Stimulated activated CD4-positive, alpha-beta T cell treated with anti-CD3 and anti-CD28 coated beads, Interleukin-4, amount 100 ng/mL, for 24 hours (primary cell): ENCODE results near the gene TUBB.
A peak's percentile ranks its signal among the peaks of the same experiment; 100 is the strongest.
"Not testable (repeated sequence)": the region's sequence is repeated elsewhere in the genome, so short reads cannot be mapped to it uniquely, and the experiment has no call there.

ENCODE experiments used
- DNase-seq: peaks from one replicate; pipeline ENCODE4 v3.0.0-alpha.2; 2020

Gene TUBB

DNA sequence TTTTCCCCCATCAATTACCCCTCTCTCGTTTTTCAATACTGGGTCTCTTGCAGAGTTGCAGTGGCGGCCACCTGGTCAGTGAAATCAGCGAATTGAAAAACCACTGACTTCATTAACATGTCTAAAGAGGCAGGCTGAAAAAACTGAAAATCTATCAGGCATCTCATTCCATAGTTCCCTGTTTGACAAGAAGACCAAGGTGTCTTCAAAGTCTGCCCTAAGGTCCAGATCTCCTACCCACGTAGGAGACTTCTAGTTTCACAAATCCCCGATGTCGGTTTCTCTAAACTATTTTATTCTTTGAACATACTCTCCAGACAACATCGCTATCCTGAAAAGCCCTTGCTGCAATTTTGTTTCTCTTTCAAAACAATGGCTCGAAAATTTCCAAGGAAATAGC is 796 bp upstream of the TUBB start:
- no peak for DNase-seq

- peak; percentile 72 for DNase-seq
Observed at GRCh38 chr6:30720738-30721197, 616 bp downstream of the TUBB start.

GRCh38 chr6:30721198-30722024 is 1.3 kb downstream of the TUBB start:
- peak; percentile 97 for DNase-seq

GRCh38 chr6:30722025-30722279 is 1.8 kb downstream of the TUBB start:
- DNase-seq = not testable (repeated sequence)

GRCh38 chr6:30722280-30723112 is 2.3 kb downstream of the TUBB start:
- peak; percentile 88 for DNase-seq

- DNase-seq = not testable (repeated sequence)
Observed at GRCh38 chr6:30723159-30723842, 3.1 kb downstream of the TUBB start.

DNA sequence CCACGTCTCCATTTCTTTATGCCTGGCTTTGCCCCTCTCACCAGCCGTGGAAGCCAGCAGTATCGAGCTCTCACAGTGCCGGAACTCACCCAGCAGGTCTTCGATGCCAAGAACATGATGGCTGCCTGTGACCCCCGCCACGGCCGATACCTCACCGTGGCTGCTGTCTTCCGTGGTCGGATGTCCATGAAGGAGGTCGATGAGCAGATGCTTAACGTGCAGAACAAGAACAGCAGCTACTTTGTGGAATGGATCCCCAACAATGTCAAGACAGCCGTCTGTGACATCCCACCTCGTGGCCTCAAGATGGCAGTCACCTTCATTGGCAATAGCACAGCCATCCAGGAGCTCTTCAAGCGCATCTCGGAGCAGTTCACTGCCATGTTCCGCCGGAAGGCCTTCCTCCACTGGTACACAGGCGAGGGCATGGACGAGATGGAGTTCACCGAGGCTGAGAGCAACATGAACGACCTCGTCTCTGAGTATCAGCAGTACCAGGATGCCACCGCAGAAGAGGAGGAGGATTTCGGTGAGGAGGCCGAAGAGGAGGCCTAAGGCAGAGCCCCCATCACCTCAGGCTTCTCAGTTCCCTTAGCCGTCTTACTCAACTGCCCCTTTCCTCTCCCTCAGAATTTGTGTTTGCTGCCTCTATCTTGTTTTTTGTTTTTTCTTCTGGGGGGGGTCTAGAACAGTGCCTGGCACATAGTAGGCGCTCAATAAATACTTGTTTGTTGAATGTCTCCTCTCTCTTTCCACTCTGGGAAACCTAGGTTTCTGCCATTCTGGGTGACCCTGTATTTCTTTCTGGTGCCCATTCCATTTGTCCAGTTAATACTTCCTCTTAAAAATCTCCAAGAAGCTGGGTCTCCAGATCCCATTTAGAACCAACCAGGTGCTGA is 3.9 kb downstream of the TUBB start:
- DNase-seq = not testable (repeated sequence)

GRCh38 chr6:30724906-30725667 is 4.9 kb downstream of the TUBB start:
- no peak for DNase-seq

DNA sequence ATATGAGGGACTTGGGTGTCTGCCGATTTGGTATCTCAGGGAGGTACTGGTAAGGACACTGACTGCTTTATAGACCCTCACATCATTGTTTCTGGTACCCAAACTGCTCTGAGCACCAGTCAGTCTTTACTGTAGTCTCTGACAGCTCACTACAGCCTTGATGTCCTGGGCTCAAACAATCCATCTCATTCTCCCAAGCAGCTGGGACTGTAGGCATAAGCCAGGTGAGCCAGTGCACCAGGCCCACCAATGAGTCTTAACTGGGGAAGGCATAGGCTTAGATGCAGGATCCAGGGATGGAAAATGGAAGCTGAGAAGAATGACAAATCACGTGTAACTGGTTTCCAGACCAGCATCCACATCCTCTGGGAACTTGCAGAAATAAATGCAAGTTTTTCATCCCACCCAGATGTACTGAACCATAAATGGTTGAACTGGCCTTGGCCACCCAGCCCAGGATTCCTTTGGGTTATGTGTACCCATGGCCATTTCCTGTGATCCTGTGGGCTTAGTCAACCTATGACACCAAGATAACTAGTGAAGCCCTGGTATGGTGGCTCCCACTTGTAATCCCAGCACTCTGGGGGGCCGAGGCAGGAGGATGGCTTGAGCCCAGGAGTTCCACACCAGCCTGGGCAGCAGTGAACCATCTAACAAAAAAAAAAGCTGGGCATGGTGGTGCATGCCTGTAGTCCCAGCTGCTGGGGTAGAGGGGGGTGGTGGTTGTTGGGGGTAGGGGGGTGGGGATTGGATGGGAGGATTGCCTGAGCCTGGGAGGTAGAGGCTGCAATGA is 5.8 kb downstream of the TUBB start:
- no peak for DNase-seq

GRCh38 chr6:30726506-30727413 is 6.6 kb downstream of the TUBB start:
- no peak for DNase-seq

- DNase-seq = no peak
Observed at GRCh38 chr6:30727920-30728553, 7.9 kb downstream of the TUBB start.

DNA sequence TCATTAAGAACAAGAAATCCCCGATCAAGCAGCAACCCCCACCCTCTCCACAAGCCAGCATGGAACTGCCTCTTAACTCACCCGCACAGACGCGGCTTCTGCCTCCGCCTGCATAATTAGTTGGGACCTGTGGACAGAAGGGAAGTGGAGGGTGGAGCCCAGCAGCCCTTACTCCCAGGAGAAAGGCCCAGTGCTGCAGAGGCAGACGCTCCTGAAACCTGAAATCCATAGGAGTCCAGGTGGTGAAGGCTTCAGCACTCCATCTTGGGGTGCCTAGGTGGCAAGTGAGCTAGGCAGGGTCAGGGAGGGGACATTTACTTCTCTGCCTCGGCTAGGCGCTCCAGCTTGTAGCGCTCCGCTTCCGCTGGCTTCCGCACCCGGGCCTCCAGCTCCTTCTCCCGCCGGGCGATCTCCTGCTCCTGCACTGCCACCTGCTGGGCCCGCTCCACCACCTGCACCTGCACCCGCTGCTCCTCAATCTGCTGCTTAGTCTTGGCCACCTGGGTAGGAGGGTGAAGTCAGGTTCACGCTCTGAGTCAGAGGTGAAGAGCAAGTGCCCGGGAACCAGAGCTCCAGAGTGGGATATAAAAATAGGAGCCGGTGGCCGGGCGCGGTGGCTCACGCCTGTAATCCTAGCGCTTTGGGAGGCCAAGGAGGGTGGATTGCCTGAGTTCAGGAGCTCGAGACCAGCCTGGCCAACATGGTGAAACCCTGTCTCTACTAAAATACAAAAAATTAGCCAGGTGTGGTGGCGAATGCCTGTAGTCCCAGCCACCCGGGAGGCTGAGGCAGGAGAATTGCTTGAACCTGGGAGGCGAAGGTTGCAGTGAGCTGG is 10.7 kb downstream of the TUBB start:
- DNase-seq = peak; percentile 89

DNA sequence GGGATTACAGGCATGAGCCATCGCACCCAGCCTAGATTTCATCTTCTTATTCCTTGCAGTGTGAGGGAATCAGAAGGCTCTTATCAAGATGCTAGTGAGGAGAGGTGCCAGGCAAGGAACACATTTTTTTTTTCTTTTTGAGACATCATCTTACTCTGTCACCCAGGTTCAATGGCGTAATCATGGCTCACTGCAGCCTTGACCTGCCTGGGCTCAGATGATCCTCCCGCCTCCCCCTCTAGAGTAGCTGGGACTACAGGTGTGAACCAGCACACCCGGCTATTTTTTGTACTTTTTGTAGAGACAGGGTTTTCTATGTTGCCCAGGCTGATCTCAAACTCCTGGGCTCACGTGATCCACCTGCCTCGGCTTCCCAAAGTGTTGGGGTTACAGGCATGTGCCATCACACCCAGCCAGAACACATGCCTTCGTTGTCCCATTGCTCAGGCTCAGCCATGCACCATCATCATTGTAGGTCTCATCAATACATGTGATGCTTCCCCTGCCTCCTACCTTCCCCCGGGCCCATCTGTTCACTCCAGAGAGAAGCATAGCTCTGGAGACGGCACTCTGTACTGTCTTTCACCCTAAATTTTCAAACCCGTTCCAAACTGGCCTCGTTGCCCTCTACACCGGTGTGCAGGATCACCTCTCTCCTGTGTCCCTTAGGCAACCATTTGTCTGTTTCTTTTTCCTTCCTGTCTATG is 12.2 kb downstream of the TUBB start:
- no peak for DNase-seq

- peak; percentile 52 for DNase-seq
Observed at GRCh38 chr6:30735668-30736314, 15.6 kb downstream of the TUBB start.

DNA sequence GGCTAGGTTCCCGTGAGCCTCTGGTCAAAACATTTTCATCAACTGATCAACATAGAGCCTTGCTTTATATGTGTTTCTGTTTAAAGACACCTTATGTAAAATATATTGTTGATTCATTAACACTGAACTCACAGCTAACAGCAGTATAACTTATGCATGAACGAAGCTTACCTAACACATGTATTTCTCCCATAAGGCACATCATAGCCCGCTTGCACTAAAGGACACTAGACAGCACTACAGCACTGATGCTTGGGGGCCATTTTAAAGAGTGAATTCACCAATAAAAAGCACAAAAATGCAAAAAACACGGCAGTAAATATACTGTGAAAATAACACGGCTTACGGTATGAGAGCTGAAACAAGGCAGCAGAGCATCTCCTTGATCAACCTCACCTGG is 18.4 kb downstream of the TUBB start:
- DNase-seq = no peak

GRCh38 chr6:30740540-30740870 is 20.4 kb downstream of the TUBB start:
- no peak for DNase-seq

- DNase-seq = peak; percentile 26
Observed at GRCh38 chr6:30741063-30741779, 21.1 kb downstream of the TUBB start.
